GM19328 (cell line): ENCODE results near the gene RALGAPA2.
"Not testable (repeated sequence)": the region's sequence is repeated elsewhere in the genome, so short reads cannot be mapped to it uniquely, and the experiment has no call there.

Experiments used
- ATAC-seq: cut with Tn5 transposase; IDR thresholded peaks from one replicate; pipeline ENCODE4 v1.9.1; 2021; ENCODE audit warnings: mild to moderate bottlenecking, moderate library complexity; ENCODE audit not compliant: unreplicated experiment

The RALGAPA2 gene

GRCh38 chr20:20548527-20549266 is 163.7 kb downstream of the RALGAPA2 start:
- ATAC-seq = no peak

DNA sequence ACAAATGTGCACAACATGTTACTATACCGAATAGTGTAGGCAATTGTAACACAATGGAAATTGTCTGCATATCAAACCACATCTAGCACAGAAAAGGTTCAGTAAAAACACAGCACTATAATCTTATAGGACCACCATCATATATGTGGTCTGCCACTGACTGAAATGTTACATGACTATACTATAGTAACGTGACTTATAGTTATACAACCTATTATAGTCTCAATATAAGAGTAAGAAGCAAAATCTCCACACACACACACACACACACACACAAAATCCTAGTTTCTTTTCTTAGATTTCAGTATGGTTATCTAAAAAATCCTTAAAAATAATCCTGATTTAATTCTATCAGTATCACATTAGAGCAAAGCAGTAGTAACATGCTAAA is 164.6 kb downstream of the RALGAPA2 start:
- no peak for ATAC-seq

GRCh38 chr20:20547221-20547875 is 165.1 kb downstream of the RALGAPA2 start:
- ATAC-seq = no peak

GRCh38 chr20:20546402-20546801 is 166.0 kb downstream of the RALGAPA2 start:
- no peak for ATAC-seq

- not testable (repeated sequence) for ATAC-seq
Measured at GRCh38 chr20:20543348-20543747, 169.1 kb downstream of the RALGAPA2 start.

- ATAC-seq = no peak
Measured at GRCh38 chr20:20536240-20536933, 176.1 kb downstream of the RALGAPA2 start.

- ATAC-seq = no peak
Measured at GRCh38 chr20:20535051-20535450, 177.4 kb downstream of the RALGAPA2 start.

GRCh38 chr20:20531283-20531682 is 181.2 kb downstream of the RALGAPA2 start:
- no peak for ATAC-seq

- ATAC-seq = no peak
Measured at GRCh38 chr20:20530428-20531151, 181.9 kb downstream of the RALGAPA2 start.

DNA sequence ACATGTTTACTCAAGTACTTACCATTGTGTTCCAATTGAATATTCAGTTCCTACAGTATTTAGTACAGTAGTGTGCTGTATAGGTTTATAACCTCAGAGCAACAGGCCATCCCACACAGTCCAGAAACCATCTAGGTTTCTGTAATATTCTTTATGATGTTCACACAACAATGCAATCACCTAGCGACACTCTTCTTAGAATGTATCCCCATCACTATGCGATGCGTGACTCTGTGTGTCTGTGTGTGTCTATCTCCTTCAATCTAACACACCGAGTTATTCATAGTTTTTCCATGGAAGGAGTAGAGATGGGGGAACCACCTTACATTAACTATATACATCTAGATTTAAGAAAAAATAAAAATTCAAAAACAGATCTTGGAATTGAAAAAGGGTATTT is 182.8 kb downstream of the RALGAPA2 start:
- ATAC-seq = no peak

GRCh38 chr20:20528861-20529260 is 183.6 kb downstream of the RALGAPA2 start:
- no peak for ATAC-seq

- no peak for ATAC-seq
Measured at GRCh38 chr20:20527661-20528060, 184.8 kb downstream of the RALGAPA2 start.

DNA sequence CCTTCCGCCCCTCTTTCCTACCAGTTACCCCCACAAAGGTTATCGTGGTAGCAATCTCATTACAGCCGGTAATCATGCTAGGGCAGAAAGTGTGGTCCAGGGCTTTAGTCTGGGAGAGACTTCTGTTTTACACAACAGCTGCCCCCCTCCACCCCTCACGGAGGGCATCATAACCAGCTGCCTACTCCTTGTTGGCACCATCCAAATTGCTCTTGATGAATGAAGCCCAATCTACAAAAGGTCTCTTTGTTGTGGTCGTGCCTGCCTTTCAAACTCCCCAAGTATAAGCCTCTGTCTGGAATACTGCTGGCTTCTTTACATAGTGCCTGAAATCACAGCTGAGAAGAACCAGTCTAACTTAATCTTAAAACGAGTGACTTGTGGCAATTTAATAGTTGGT is 186.7 kb downstream of the RALGAPA2 start:
- no peak for ATAC-seq

DNA sequence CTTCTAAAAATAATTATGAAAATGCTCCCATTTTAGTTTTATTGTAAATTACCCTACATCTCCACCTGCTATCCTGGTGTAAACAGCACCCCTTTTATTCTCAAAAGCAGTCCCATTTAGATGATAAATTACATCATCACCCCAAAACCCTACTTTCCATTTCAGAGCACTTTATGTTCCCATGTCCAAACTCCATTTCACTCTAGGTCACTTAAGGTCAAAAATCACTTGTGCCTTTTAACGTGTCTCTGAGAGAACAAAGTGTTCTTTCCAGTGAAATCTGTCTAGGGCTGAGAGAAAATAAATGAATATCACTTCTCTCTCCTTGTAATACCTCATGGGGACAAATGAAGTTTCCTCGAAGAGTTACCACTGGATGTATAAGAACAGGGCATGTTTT is 187.2 kb downstream of the RALGAPA2 start:
- no peak for ATAC-seq

- no peak for ATAC-seq
Measured at GRCh38 chr20:20524756-20525155, 187.7 kb downstream of the RALGAPA2 start.

DNA sequence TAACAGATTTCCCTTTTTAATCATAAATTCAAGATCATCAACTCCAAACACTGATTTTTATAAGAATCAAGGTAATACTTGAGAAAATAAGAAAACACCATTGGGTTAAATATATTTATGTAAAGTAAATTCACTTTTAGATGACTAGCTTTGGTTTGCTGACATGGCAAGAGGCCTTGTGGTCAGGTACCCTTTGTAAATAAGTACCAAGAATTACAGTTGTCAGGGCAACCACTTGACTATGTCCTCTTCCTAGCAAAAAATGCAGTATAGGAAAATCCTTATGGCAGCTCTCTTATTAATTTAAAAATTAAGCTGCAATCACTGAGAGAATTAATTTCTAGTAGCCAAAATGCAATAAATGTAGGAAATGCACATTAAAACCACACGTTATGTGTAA is 190.7 kb downstream of the RALGAPA2 start:
- ATAC-seq = no peak

DNA sequence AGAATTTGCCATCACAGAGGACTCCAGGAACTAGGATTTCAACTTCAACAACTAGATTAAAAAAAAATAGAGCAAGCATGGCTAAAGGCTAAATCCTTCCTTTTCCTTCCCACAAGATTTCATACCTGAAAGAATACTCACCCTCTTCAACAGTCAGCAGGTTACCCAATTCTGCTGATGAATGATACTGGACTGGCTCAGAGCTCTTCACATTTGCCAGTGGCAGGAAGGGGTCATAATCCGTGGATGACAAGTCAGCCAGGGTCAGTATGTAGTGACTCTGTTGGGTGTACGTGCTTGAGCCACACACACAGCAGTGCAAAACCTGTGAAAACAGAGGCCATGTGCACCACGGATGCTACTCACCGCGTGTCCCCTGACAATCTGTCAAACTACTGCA is 191.7 kb downstream of the RALGAPA2 start:
- no peak for ATAC-seq

DNA sequence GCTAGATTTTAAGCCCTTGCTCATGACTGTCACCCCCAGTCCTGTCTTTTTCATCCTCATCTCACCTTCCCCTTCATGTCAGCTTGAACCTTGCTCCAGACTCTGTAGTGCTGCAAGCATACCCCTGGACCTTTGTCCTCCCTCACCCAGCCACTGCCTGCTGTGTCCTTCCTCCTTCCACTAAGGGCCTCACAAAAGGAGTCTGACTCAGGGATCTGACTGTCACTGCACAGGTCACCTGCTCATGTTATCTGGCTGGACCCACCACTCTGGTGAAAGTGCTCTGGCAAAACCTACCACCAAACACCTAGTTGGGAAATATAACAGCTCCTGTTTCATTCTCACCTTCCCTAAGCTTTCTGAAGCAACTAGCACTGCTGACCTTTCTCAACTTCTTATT is 193.2 kb downstream of the RALGAPA2 start:
- no peak for ATAC-seq

DNA sequence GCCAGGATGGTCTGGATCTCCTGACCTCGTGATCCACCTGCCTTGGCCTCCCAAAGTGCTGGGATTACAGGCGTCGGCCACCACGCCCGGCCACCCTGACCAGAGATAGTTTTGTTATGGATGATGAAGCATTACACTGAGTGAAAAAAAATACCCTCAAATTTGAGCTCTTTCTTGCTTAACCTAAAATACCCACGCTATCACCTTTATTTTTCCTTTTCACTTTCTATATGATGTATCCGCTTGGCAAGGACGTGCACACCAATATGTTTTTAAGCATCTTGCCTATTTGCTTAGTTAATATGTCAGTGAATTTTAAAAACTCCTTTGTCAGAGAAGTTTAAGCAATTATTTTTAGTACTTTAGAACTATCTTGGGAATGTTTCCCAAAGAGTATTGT is 194.2 kb downstream of the RALGAPA2 start:
- ATAC-seq = no peak

GRCh38 chr20:20517296-20517695 is 195.1 kb downstream of the RALGAPA2 start:
- no peak for ATAC-seq

DNA sequence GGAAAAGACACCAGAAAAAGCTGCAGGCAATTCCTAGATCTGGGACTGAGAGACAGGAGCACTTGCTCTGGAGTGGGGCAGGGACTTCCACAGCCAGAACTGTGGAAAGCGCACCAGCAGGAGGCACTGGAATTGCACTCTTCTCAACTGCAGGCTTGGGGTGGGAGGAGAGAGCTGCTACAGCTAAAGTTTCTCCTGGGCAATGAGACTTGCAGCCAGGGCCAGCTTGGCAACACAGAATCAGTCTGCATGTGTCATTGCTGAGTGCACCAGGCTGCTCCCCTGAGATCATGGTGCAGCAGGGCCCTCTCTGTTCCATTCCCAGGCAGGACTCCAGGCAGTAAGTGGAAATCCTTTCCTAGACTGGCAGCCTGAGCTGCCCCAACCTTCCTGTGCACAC is 198.7 kb downstream of the RALGAPA2 start:
- no peak for ATAC-seq
